Neural progenitor cell (in vitro differentiated cells): Measurements from ENCODE around the gene MYO1A. TPM values are rescaled to one million over a fixed set of nuclear protein-coding genes. Genes with fewer than 3 reads are reported as not detected.

ENCODE experiments used
- DNase-seq: peaks from one replicate; pipeline ENCODE4 v3.0.0-alpha.2; 2016; ENCODE audit warnings: low spot score
- H2AFZ ChIP-seq: fragments of 200-600 bp; sonication (generic); replicated peaks from 2 replicates; pipeline ENCODE4 v1.6.1; 2016; ENCODE audit warnings: antibody characterized with exemption
- H3F3A ChIP-seq: fragments of 200-600 bp; sonication (generic); 2 replicates; pipeline ENCODE4 v1.6.1; 2016; ENCODE audit warnings: antibody characterized with exemption, low read depth
- H3K27ac ChIP-seq: fragments of 200-600 bp; sonication (generic); 2 replicates; pipeline ENCODE4 v1.5.1; 2016; ENCODE audit warnings: mild to moderate bottlenecking
- H3K27me3 ChIP-seq: fragments of 200-600 bp; sonication (generic); 2 replicates; pipeline ENCODE4 v1.6.1; 2016; ENCODE audit warnings: mild to moderate bottlenecking, moderate library complexity
- H3K36me3 ChIP-seq: fragments of 200-600 bp; sonication (generic); 2 replicates; pipeline ENCODE4 v1.5.1; 2016
- H3K4me1 ChIP-seq: fragments of 200-600 bp; sonication (generic); 2 replicates; pipeline ENCODE4 v1.6.1; 2016; ENCODE audit warnings: mixed run types
- H3K4me2 ChIP-seq: fragments of 200-600 bp; sonication (generic); 2 replicates; pipeline ENCODE4 v1.6.1; 2016
- H3K4me3 ChIP-seq: fragments of 200-600 bp; sonication (generic); 2 replicates; pipeline ENCODE4 v1.5.1; 2016
- H3K79me2 ChIP-seq: fragments of 200-600 bp; sonication (generic); 2 replicates; pipeline ENCODE4 v1.6.1; 2016; ENCODE audit warnings: low read depth
- H3K9ac ChIP-seq: fragments of 200-600 bp; sonication (generic); 2 replicates; pipeline ENCODE4 v1.6.1; 2016
- H3K9me3 ChIP-seq: fragments of 200-600 bp; sonication (generic); 2 replicates; pipeline ENCODE4 v1.5.1; 2016; ENCODE audit warnings: low read depth
- H4K20me1 ChIP-seq: fragments of 200-600 bp; sonication (generic); 2 replicates; pipeline ENCODE4 v1.6.1; 2016; ENCODE audit warnings: low read depth
- H3K27ac Mint-ChIP-seq: 3 replicates; pipeline ENCODE4 v1.8.0; 2021; ENCODE audit warnings: mixed read lengths
- H3K27me3 Mint-ChIP-seq: 2 replicates; pipeline ENCODE4 v1.8.0; 2022; ENCODE audit warnings: low read depth, mild to moderate bottlenecking, inconsistent platforms, moderate library complexity, mixed read lengths; ENCODE audit not compliant: insufficient read depth
- H3K36me3 Mint-ChIP-seq: 3 replicates; pipeline ENCODE4 v1.8.0; 2021; ENCODE audit warnings: mixed read lengths
- H3K4me1 Mint-ChIP-seq: 3 replicates; pipeline ENCODE4 v1.8.0; 2021; ENCODE audit warnings: mixed read lengths
- H3K4me3 Mint-ChIP-seq: 3 replicates; pipeline ENCODE4 v1.8.0; 2021; ENCODE audit warnings: mild to moderate bottlenecking, moderate library complexity, mixed read lengths
- H3K9me3 Mint-ChIP-seq: 3 replicates; pipeline ENCODE4 v1.8.0; 2020; ENCODE audit warnings: mixed read lengths
- EZH2 ChIP-seq: fragments of 200-600 bp; sonication (generic); IDR thresholded peaks from 2 replicates; pipeline ENCODE4 v1.6.1; 2017; ENCODE audit warnings: antibody characterized with exemption, mild to moderate bottlenecking, moderate library complexity
- EZH2phosphoT487 ChIP-seq: fragments of 200-600 bp; sonication (generic); IDR thresholded peaks from 2 replicates; pipeline ENCODE4 v1.6.1; 2017; ENCODE audit warnings: antibody characterized with exemption
- total RNA-seq: library from RNA; depleted of rRNA; stranded (reverse); fragments of >200 nt; gene quantifications from 2 replicates; pipeline ENCODE4 v1.2.3, GENCODE V29; 2015; ENCODE audit warnings: low replicate concordance
- TF ChIP-seq, protein P1 (sequence below): fragments of 200-600 bp; sonication (generic); IDR thresholded peaks from 2 replicates; pipeline ENCODE4 v1.5.1; 2017; ENCODE audit warnings: antibody characterized with exemption, mild to moderate bottlenecking

Gene MYO1A
- total RNA-seq, 1 donor from 2014 or later, result not detected

DNA sequence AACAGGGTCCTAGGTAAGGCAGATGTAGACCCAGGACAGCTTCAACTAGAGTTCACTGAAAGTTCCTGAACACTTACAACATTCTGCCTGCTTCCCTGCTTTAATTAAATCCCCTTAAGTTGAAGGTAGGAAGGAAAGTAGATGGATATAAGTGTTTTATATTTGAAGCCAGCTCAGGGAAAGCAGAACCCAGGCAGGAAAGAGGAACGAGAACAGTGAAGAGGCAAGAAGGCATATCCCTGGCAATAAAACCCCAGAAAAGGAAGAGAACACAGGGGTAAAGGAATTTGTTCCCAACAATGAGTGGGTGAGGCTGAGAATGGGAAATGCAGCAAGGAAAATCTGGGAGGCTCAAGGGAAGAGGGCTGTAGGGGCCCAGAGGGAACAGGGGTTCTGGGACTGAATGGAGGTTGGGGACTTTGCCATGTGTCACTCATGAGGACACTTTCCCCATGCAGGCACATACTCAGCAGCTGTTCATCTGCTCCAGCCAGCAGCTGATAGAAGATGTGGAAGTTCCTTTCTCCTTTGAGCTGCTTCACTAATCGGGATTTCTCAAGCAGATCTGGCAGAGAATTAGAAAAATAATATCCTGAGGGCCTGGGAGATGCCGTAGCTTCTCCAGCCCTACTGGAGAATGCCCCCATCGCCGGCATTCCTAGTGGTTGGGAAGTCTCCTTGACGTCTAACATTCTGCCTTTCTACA, 3.7 kb downstream of the MYO1A start:
- H4K20me1 ChIP-seq, result no peaks in the 10 kb centered on the region
- Mint-ChIP-seq H3K27me3 (peaks cover 19% of the 10 kb centered on the region), H3K9me3 (no peaks in the 10 kb centered on the region), H3K36me3 (no peaks in the 10 kb centered on the region), H3K4me1 (no peaks in the 10 kb centered on the region), H3K27ac (no peak overlapping the region), H3K4me3 (no peak overlapping the region)
- H3K27me3 ChIP-seq, result no peaks in the 10 kb centered on the region
- no peaks in the 10 kb centered on the region for H3K4me1 ChIP-seq
- H3K4me2 ChIP-seq, result no peak overlapping the region
- H2AFZ ChIP-seq, result no peak overlapping the region
- peaks cover 1% of the 10 kb centered on the region for H3F3A ChIP-seq
- H3K9ac ChIP-seq, result no peak overlapping the region
- no peak for DNase-seq
- H3K9me3 ChIP-seq, result no peaks in the 10 kb centered on the region
- no peak overlapping the region for H3K27ac ChIP-seq
- TF ChIP-seq, protein P1, sequence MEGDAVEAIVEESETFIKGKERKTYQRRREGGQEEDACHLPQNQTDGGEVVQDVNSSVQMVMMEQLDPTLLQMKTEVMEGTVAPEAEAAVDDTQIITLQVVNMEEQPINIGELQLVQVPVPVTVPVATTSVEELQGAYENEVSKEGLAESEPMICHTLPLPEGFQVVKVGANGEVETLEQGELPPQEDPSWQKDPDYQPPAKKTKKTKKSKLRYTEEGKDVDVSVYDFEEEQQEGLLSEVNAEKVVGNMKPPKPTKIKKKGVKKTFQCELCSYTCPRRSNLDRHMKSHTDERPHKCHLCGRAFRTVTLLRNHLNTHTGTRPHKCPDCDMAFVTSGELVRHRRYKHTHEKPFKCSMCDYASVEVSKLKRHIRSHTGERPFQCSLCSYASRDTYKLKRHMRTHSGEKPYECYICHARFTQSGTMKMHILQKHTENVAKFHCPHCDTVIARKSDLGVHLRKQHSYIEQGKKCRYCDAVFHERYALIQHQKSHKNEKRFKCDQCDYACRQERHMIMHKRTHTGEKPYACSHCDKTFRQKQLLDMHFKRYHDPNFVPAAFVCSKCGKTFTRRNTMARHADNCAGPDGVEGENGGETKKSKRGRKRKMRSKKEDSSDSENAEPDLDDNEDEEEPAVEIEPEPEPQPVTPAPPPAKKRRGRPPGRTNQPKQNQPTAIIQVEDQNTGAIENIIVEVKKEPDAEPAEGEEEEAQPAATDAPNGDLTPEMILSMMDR, result no peak
- TF ChIP-seq EZH2 (no peak), EZH2phosphoT487 (no peak)
- no peak overlapping the region for H3K4me3 ChIP-seq
- H3K36me3 ChIP-seq, result no peaks in the 10 kb centered on the region
- no peaks in the 10 kb centered on the region for H3K79me2 ChIP-seq

DNA sequence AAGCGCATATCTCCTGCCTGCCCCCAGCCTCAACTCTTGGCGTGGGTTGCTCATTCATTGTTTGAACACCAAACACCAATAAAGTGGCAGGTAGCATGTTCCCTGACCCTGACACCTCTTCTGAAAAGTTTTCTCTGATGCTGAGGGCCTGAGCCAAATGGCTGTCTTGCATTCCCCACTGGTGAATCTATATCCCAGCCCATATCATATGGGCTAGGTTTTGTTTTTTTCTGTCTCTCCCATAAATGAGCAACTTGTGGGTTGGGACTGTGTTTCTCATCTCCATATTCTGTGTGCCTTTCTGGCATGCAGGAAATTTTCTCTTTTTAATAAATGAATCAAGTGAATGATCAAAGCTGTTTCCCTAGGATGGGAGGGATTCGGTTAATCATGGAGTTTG, 5.0 kb downstream of the MYO1A start:
- H3K4me3 Mint-ChIP-seq, result no peak overlapping the region
- Histone ChIP-seq H3K36me3 (no peaks in the 10 kb centered on the region), H3K9ac (no peak overlapping the region), H3K4me2 (no peak overlapping the region), H3K27ac (no peak overlapping the region), H3F3A (peaks cover 3% of the 10 kb centered on the region), H3K4me1 (peaks cover 4% of the 10 kb centered on the region), H3K9me3 (no peaks in the 10 kb centered on the region), H3K4me3 (no peak overlapping the region), H4K20me1 (no peaks in the 10 kb centered on the region), H3K27me3 (no peaks in the 10 kb centered on the region), H2AFZ (no peak overlapping the region), H3K79me2 (no peaks in the 10 kb centered on the region)
- DNase-seq, result no peak
- H3K9me3 Mint-ChIP-seq, result no peaks in the 10 kb centered on the region
- no peaks in the 10 kb centered on the region for H3K36me3 Mint-ChIP-seq
- no peak for TF ChIP-seq EZH2phosphoT487
- TF ChIP-seq, protein P1, result no peak
- no peak for TF ChIP-seq EZH2
- H3K4me1 Mint-ChIP-seq, result no peaks in the 10 kb centered on the region
- no peak overlapping the region for H3K27ac Mint-ChIP-seq
- peaks cover 19% of the 10 kb centered on the region for H3K27me3 Mint-ChIP-seq

DNA sequence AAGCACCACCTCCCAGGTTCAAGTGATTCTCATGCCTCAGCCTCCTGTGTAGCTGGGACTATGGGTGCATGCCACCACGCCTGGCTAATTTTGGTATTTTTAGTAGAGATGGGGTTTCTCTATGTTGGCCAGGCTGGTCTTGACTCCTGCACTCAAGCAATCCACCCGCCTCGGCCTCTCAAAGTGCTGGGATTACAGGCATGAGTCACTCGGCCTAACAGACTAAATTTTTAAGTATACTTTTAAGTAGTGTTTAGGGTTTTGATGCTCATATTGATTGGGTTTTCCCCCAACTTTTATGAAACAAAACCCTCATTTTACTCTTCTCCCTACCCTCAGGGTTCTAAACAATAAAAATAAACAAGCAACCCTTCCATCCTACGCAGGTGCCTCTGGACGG, 5.5 kb downstream of the MYO1A start:
- Histone ChIP-seq H3K27ac (no peak overlapping the region), H3K4me2 (no peak overlapping the region), H3K36me3 (no peaks in the 10 kb centered on the region), H3K9ac (no peak overlapping the region), H3K79me2 (no peaks in the 10 kb centered on the region), H3F3A (peaks cover 3% of the 10 kb centered on the region), H3K4me3 (no peak overlapping the region), H2AFZ (no peak overlapping the region), H4K20me1 (no peaks in the 10 kb centered on the region), H3K4me1 (peaks cover 4% of the 10 kb centered on the region), H3K27me3 (no peaks in the 10 kb centered on the region), H3K9me3 (no peaks in the 10 kb centered on the region)
- TF ChIP-seq, protein P1, result no peak
- TF ChIP-seq EZH2 (no peak), EZH2phosphoT487 (no peak)
- Mint-ChIP-seq H3K27me3 (peaks cover 19% of the 10 kb centered on the region), H3K27ac (no peak overlapping the region), H3K4me1 (no peaks in the 10 kb centered on the region), H3K4me3 (no peak overlapping the region), H3K9me3 (no peaks in the 10 kb centered on the region), H3K36me3 (no peaks in the 10 kb centered on the region)
- no peak for DNase-seq
